ENCODE data around the gene HPF1.
"Not testable (repeated sequence)": the region's sequence is repeated elsewhere in the genome, so short reads cannot be mapped to it uniquely, and the experiment has no call there.

Gene HPF1

GRCh38 chr4:169738604-169739003, 19.1 kb downstream of the HPF1 start:
- not testable (repeated sequence) for DNase-seq (ENCODE audit: low spot score)

GRCh38 chr4:169730564-169730963, 27.2 kb downstream of the HPF1 start:
- DNase-seq (ENCODE audit: low spot score), result no peak

- DNase-seq (ENCODE audit: low spot score), result no peak
Measured at GRCh38 chr4:169727616-169728015, 30.1 kb downstream of the HPF1 start.

GRCh38 chr4:169724260-169724659, 33.5 kb downstream of the HPF1 start:
- DNase-seq (ENCODE audit: low spot score), result no peak

- DNase-seq (ENCODE audit: low spot score), result peak; percentile 40
Measured at GRCh38 chr4:169723207-169723965, 34.4 kb downstream of the HPF1 start.

GRCh38 chr4:169720529-169720928, 37.2 kb downstream of the HPF1 start:
- no peak for DNase-seq (ENCODE audit: low spot score)

- DNase-seq (ENCODE audit: low spot score), result no peak
Measured at GRCh38 chr4:169716677-169717076, 41.1 kb downstream of the HPF1 start.

- DNase-seq (ENCODE audit: low spot score), result no peak
Measured at GRCh38 chr4:169715826-169716225, 41.9 kb downstream of the HPF1 start.

GRCh38 chr4:169707958-169708643, 49.6 kb downstream of the HPF1 start:
- DNase-seq (ENCODE audit: low spot score), result no peak

- no peak for DNase-seq (ENCODE audit: low spot score)
Measured at GRCh38 chr4:169698331-169698730, 59.4 kb downstream of the HPF1 start.

GRCh38 chr4:169690787-169691186, 67.0 kb downstream of the HPF1 start:
- DNase-seq (ENCODE audit: low spot score), result no peak

GRCh38 chr4:169689681-169690080, 68.1 kb downstream of the HPF1 start:
- no peak for DNase-seq (ENCODE audit: low spot score)

GRCh38 chr4:169682372-169683047, 75.2 kb downstream of the HPF1 start:
- no peak for DNase-seq (ENCODE audit: low spot score)
